Right kidney (tissue), 1 donor: ENCODE results near the gene NEK3.
"Not testable (repeated sequence)": the region's sequence is repeated elsewhere in the genome, so short reads cannot be mapped to it uniquely, and the experiment has no call there.

Experiments
- DNase-seq: peaks from one replicate; pipeline ENCODE4 v3.0.0-alpha.2; 2016

Gene NEK3

DNA sequence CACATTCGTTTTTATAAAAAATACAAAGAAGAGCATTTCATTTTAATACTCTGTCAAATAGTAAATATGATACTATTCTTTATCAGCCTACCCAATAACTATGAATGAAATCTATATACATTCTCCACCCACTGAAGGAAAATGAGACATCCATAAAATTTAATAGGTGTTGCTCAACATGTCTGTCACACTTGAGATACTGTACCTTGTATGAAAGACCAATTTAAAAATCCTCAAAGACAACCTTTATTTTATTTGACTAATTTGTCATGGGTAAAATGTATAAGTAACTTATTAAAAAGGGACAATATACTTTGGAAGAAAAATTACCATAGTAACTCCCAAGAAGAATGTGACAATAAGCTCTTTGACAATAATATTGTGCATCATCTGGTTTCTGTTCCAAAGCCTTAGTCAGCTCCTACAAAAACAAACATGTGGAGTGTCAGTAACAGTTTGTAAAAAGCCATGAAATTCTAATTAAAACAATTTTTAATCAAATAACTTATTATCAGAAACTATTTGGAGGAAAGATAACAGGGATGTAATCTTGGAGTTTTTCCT is 11.5 kb upstream of the NEK3 start:
- DNase-seq, result not testable (repeated sequence)

DNA sequence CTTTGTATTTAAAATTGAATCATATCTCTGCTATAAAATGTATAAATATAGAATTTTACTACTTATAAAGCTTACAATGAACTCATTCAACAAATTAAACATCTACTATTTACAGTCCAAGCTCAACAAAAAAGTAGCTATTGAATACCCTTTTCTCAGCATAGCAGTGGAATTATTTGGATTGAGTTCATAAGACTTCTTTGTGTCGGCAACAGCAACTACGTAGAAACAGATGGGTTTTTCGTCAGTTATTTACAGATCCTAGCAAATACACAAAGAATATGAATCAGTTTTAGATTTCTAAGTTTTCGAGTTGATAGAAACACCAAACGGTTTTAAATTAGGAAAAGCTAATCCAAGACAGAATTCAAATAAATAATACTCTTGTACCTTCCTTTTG is 10.4 kb upstream of the NEK3 start:
- DNase-seq, result no peak

DNA sequence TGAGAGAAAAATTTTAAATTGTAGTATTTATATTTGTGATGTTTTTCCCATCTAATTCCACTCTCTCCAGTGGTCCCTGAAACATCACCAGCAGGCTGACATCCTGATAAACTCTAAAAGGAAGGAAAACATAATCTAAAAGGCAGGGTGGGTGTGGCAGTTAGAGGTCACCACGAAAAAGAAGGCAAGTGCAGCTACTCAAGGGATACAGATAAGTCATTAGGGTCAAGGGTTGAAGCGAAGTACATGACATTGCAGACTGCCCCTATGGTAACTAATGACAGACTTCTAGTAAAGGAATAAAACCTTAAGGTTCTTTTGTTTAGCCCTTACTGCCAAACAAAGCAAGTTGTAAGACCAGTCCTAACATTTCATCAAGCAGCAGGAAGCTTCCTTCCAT is 6.0 kb upstream of the NEK3 start:
- DNase-seq, result no peak

DNA sequence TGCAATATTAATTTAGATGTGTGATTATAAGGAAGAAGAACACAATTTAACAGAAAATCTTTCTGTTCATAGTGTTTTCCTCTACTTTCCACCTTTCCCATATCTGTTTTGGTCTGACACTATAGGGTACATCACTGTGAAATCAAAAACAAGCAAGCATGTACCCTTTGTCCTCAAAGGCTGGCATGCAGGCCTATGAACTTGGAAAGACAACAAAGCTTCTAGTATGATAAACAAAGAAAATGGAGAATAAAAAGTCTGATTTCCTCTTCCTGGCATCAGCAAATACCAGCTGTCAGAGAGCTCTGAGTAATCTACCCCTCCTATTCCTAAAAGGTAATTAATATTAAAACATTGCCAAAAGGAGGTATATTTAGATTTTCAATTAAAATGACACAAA is 5.6 kb upstream of the NEK3 start:
- DNase-seq, result no peak

DNA sequence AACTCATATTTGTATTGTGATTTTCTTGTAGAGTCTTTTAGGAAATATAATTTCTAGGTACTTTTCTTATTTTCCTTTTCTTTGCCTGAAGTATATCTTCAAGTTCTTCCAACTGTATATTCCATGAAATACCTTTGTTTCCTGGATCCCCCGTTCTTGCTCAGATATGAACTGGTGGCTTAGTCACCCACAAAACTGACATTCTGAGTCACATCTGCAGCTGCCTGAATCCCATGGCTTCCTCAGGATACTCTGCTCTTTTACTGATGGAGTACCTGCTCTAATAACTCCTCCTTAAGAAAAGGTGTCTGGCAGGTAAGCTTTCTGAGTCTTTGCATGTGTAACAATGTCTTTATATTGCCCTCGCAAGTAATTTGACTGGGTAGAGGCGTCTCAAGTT is 4.5 kb upstream of the NEK3 start:
- not testable (repeated sequence) for DNase-seq

DNA sequence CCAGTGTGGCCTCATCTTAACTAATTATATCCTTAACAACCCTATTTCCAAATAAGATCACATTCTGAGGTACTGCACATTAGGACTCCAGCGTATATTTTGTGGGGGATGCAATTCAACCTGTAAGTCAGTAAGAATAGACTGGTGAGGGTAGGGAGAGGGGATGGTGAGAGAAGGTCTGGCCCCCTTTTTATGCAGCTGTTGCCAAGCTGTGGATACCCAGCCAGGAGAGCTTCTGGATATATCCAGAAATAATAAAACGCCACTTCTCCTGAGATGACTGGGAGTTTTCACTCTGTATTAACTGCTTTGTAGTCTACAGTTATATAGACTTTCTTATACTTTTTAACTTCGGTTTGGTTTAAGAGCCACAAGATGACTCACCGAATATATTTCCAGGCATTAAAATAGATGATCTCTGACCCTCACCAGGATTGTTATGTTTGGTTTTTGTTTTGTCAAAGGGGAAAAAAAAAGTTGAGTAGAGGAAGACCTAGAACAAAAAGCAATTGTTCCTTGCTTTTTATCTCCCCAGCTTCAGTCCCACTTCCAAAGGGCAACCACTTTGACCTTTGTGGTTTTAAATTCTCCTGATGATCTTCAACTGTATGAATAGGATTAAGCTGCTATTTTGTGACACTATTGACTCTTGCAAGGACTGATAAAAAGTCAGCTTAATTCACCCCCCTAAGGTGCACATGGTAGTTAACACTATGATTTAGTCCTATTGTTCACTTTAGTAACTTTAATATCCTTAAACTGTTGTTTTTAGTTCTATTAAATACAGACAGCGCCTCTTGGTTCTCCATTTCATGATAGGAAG is 3.1 kb upstream of the NEK3 start:
- no peak for DNase-seq

DNA sequence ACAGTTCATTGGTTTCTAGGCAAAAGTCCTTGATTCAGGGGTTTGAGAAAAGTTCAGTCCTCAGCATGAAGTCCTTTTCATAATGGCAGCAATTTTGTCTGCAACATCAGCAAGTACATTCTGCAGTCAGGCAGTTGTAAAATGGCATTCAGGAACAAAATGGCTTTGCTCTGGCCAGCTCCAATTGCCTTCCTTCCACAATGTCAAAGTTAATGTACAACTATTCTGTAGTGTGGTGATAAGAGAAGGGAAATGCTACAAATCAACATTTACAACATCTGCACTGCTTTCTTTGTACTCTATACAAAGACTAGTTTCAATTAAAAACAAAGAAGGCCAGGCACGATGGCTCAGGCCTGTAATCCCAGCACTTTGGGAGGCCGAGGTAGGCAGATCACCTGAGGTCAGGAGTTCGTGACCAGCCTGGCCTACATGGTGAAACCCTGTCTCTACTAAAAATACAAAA is 1.8 kb upstream of the NEK3 start:
- peak; percentile 4 for DNase-seq

DNA sequence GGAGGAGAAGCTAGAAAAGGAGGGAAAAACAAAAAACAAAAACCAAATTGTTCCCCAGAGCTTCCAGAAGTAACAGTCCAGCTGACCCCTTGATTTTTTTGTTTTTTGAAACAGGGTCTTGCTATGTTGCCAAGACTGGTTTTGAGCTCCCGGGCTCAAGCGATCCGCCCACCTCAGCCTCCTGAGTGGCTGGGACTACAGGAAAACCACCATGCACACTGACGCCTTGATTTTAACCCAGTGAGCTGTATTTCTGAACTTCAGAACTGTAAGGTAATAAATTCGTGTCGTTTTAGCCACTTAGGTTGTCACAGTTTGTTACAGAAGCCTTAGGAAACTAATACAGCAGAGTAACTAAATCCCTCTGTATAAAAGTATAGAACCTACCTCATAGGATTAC is 1.1 kb upstream of the NEK3 start:
- DNase-seq, result peak; percentile 2

DNA sequence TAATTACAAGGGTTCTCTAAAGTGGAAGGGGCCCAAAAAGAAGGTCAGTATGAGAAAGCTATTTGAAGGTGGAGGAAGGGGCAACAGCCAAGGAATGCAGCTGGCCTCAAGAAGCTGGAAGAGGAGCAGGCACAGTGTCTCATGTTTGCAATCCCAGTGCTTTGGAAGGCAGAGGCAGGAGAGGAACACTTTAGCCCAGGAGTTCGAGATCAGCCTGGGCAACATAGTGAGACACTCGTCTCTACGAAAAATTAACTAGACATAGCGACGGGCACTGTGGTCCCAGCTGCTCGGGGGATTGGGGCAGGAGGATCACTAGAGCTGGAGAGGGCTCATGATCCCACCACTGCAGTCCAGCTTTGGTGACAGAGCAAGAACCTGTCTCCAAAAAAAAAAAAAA is 656 bp upstream of the NEK3 start:
- peak; percentile 12 for DNase-seq

DNA sequence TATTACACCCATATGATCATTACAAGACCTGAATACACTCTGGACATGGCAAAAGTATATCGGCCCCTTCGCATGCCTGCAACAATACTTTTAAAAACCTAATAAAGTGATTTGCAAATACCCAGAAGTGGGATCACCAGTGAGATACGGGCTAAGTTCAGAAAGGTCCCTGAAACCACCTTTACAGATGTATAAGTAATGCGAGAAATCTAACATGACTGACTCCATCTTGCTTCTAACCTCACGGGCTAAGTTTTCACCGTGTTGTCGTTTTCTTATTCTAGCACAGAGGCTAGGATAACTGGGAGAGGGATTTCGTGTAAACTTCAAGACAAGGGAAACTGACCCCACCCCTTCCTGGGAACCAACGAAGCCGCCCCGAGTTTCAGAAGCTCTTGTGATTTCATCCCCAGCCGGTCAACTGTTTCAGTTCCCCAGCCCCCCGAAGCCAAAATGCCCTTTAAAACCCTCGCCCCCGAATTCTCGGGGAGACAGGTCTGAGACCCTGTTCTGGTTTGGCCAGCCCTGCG is 703 bp downstream of the NEK3 start:
- DNase-seq, result no peak

DNA sequence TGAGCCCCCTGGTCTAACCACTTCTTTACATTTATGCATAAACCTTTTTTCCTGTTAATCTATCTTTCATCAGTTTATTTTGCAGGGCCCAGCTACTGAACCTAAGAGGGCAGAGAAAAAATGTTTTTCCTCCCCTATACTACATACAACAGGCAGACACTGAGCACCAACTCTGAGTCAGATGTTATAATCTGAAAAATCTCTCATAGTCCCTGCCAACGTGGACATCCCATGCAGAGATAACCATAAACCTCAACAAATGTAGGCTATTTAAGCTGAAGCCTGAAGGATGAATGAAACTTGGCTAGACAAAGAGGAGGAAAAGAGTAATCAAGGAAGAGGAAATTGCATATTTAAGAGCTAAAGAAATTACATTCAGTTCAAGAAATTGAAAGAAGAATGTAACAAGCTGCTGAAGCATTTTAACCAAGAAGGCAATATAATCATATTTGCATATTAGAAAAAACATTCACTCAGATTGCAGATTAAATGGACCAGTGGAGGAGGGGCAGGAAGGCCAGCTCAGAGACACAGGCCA is 2.6 kb downstream of the NEK3 start:
- no peak for DNase-seq

DNA sequence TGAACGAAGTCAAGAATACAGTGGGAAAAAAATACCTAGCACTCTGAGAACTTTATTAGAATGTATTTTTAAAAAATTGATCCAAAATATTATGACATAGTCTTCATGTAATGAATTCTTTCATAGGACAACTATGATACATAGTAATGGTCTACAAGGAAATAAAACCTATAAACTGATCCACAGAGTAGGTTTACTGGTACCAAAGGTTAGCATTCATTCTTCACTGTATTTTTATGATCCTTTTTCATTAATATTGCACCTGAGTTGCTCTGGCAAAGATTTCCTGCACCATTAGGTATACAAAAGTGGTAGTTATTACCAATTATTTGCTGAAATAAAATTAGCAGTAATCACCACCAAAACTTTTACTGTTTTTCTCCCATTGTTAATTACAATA is 4.2 kb downstream of the NEK3 start:
- DNase-seq, result no peak

DNA sequence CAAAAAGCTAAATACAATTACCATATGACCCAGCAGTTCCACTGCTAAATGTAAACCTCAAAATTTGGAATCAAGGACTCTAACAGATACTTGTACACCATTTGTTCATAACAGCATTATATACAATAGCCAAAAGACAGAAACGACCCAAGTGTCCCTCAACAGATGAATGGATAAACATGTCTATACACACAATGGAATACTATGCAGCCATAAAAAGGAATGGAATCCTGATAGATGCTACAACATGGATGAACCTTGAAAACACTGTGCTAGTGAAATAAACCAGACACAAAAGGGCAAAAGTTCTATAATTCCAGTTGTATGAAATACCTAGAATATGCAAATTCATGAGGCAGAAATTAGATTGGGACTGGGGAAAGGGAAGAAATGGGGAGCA is 12.2 kb downstream of the NEK3 start:
- DNase-seq, result no peak

DNA sequence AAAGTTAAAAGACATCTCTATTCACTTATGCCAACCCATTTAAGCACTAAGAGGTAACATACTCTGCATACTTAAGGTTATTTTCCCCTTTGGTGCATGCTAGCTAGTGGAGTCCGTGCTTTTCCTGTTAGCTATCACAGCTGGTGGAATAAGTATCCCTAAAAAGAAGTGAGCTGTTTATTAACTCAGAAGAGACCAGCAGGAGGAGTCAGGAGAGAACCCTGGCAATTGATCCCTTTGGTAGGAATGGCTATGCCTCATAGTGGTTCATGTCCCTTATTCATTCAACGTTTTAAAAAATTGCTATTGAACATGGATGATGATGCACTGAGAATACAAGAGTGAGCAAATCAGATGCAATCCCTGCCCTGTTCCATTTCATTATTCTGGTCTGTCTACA is 18.1 kb downstream of the NEK3 start:
- DNase-seq, result no peak

DNA sequence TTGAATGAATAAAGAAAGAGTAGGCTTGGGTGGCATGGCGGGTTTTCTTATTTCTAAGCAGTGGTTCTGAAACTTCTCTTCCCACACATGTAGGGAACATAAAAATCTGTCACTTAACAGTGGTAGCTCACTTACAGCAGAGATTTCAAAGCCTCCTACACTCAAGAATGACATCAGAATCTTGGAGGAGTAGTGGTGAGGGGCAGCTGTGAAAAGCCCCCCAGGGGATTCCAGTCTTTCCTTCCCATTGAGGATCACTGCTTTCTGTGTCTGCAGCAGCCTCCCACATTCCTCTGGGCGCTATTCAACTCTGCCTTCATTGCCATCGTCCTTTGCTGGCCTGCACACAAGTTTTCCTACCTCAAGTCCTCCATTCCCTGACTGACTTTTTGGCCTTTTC is 21.9 kb downstream of the NEK3 start:
- DNase-seq, result no peak

DNA sequence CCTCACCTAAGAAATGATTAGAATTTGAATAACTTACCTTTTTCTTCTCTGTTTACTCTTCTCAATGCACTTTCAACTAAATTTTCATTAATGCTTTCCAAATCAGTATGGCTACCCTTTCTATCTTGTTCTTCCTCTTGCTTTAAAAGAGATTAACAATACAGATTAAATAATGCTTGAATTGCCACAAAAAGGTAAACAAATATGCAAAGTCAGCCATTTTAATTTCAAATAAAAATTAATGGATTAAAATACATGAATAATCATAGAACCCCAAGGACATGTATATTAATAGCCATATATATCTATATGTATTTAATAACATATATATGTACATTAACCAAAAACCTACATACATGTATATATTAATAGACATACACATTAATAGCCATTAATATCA is 22.6 kb downstream of the NEK3 start:
- no peak for DNase-seq

DNA sequence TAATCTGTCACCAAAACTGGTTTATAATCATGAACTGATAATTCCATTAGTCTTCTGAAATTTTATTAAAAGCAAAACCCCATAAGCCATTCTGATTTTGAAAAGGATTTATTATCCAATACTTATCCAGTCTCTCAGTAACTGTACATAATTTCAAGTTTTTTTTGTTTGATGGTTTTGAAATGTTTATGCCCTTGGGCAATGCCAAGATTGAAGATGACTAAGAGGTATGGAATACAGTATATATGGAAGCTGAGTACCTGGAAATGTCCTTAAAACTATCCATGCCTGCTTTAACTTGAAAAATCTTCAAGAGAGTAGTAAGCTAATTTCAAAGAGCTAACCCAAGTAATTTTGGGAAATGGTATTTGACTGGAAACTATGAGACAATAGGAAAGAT is 28.8 kb downstream of the NEK3 start:
- no peak for DNase-seq

DNA sequence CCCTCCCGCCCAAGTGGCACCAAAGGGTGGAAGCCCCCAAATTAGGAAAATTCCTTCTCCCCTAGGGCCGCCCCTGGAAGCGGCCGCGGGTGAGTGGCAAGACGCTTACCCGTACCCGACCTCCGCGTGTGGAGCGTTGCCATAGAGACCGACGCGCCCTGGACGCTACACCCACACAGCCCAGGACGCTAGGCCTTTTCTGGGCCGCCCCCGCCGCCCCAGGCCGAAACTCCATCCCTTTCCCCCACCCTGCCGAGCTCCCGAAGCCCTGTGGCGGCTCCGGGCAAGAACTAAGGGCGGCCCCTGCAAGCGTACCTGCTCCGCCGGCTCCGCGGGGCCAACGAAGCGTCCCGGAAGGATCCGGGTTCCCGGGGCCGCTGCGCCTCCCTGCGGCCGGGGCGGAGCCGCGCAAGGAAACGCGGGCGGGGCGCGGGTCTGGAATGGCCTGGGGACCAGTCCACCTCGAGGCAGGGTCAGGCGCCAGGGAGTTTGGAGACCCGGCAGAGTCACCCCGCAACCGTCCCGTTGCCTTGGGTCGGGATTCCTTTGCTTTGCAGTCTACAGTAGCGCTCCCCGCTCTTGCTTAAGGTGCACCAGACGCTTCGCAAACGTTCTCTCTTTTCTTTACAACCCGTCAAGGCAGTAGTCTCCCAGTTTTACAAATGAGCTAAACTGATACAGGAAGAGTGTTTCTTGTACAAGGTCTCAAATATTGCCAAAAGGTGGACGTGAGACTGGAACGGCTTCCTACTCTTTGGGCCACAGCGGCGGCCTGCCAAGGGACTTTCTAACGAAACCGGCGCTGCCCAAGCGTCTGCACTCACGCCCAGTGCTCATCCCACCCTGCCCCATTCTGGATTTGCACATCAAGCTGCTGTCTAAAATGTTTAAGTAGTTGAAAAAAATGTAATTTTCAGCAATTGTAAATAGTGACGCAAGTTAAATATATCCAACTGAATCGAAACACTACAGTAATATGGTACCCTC is 30.4 kb downstream of the NEK3 start, which contains the start of gene NEK5:
TSS of gene NEK5 (minus strand) at position 360 of the 987 bp plus-strand sequence. CDS start 1,591 bp downstream, outside the sequence.
- peak; percentile 79 for DNase-seq

DNA sequence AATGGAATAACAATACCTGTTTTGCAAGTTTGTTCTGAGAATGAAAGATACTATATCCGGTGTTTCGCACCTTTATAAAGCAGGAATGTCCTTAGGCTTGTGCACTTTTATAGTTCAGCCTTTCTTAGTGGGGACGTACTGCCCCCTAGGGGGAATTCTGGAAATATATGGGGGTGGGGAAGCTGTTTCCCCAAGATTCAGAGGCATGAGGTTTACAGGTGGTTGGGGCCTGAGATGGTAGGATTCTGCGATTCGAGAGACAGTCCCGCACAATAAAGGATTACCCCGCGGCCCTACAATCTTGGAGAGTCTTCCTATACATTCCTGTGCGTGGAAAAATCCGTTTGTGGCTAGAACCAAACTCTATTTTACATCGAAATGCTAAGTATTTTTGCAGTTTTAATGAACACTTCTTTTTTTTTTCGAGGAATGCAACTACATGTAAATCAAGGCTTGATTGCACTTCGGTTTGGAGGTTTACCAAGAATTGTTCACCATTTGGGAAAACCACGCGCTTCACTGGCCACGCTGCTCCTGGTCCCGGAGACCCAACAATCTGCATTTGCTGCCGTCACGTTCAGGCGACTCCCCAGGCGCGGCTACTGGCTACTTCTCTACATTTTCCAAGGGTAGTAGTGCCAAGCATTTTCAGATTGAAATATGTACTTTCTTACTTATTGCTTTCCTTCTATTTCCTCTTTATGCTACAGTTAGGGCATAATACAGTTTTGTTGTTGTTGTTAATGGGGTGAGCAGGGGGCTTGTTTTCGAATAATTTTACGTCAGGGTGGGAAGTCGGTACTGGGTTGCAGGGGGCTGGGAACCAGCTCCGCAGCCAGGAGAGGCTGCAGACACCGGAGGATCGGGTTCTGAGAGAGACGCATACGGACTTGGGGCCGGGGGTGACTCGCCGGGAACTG is 31.4 kb downstream of the NEK3 start:
- peak; percentile 79 for DNase-seq

DNA sequence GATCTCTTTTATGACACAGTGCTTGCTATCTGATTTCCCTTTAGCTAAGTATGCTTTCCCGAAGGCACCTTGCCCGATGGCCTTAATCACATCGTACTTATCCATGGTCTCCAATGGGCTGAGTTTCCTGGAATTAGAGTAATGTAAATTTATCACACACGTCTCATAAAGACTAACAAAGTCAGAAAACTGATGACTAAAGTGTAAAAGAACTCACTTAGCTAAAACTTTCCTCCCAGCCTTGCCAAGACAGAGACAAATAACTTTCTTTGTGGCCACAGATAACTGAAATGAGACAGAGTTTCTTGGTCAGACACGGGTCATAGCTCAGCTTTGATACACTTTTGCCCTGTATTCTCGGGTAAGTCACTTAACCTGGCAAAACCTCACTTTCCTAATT is 32.0 kb downstream of the NEK3 start:
- no peak for DNase-seq

DNA sequence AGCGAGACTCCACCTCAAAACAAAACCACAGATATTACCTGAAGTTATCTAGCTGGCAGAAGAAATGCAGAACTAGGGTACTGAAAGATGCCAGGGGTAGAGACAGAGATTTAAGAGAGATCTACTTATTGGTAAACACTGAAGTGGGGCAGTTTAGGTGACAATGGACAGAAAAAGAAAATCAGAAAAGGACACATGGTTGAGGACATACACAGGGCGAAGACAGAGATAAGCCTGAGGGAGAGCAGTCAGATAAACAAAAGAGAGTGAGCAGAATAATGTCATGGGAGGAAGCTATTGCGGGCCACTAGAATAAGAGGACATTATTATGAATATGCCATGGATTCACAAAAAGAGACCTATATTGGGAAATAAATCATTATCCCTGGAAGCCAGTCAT is 33.9 kb downstream of the NEK3 start:
- DNase-seq, result no peak
